Left ventricle myocardium superior (tissue), 1 donor: Measurements from ENCODE around the gene CD6. TPM values are rescaled to one million over a fixed set of nuclear protein-coding genes. Genes with fewer than 3 reads are reported as not detected.

ENCODE experiments used
- ATAC-seq: fragments of 200-7000 bp; cut with Tn5 transposase; one replicate; pipeline ENCODE4 v1.9.1; 2020; ENCODE audit warnings: mild to moderate bottlenecking, moderate library complexity
- DNase-seq: peaks from one replicate; pipeline ENCODE4 v3.0.0-alpha.2; 2020
- intact Hi-C: fragments of 100-400 bp; cut with micrococcal nuclease; formaldehyde crosslinking; loops from one replicate; pipeline ENCODE4 v1.11.0; 2022
- total RNA-seq: library from RNA; stranded (reverse); fragmentation: NEBNext Ultra II Directional; extraction: Animal tissue kit (Norgen Biotek cat#: 25700); gene quantifications from one replicate; pipeline ENCODE4 v1.2.1, GENCODE V29; 2021
- donor health status: DM: no; HTN: yes; CAD: no; lungs with severe emphysema.

Gene CD6
- total RNA-seq, 1 donor from 2014 or later = 0.20 TPM

DNA sequence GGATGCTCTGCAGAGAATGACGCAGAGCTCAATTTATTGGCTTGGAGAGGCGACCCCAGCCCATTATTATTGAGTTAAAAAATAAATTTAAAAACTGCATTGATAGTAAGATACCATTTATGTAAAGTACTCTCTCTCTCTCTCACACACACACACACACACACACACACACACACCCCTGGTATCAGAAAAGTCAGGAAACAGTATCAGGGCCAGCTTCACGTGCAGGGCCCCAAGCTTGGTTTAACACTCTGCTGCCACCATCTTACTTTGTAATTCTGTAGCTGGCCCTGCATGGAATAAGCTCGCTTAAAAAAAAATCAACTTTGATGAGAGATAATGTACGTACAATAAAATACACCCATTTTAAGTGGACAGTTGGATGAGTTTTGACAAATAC, 71.1 kb downstream of the CD6 start:
- DNase-seq = no peak
- intact Hi-C loops = no loop called here
- ATAC-seq = no peak

DNA sequence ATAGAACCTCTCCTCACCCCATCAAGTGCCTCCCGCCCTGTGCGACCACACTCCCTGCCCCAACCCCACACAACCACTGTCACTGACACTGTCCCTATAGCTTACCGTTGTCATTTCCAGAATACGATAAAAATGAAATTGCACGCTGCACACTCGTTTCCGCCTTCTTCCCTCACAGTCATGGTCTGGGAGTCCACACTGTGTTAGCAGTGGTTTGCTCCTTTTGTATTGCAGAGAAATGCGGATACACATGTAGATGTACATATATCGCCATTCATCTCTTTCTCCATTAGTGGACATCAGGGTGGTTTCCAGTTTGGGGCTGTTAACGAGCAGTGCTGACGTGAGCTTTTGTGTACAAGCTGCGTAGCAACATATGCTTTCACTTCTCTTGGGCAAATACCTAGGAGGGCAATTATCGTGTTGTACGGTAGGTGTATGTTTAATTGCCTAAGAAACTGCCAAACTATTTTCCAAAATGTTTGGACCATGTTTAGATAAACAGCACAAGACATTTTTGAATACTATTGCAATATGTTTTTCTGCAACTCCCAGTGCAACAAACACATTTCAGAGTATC, 71.6 kb downstream of the CD6 start:
- intact Hi-C loops = no loop called here
- DNase-seq = no peak
- no peak for ATAC-seq

DNA sequence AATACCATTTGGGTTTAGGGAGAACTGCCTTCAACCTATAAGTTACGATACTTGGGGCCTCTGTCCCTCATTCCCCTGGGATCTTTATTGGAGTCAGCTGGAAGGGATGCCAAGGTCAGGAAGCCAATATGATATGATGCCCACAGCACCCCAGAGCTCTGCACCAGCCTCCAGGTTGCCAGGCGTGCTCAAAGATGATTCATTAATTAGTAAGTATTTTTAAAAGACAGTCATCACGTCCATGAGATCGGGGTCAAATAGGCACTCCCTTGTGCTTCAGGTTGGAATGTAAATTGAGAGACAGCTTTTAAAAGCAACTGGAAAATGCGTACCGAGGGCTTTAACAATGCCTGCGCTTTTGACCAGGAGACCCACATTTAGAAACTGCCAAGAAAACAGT, 73.8 kb downstream of the CD6 start:
- ATAC-seq (no peak), DNase-seq (no peak)
- intact Hi-C loops = no loop called here

DNA sequence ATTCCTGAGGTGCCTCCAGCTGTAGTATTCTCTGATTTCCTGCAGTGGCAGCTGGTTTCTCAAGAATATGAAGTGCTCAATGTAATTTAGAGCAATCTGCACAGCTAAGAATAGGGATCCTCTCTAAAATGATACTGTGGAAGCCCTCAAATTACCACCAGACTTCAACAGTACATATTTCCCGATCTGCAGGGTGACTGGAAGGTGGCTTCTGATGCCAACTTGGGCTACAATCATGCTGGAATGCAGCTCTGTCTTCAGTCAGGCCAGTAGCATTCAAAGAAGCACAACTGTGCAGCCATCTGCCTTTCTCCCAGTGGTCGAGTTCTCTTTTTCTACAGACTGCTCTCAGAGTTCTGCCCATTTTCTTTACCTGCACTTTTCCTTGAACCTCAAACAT, 75.4 kb downstream of the CD6 start:
- DNase-seq = no peak
- ATAC-seq = no peak
- intact Hi-C loops = no loop called here

DNA sequence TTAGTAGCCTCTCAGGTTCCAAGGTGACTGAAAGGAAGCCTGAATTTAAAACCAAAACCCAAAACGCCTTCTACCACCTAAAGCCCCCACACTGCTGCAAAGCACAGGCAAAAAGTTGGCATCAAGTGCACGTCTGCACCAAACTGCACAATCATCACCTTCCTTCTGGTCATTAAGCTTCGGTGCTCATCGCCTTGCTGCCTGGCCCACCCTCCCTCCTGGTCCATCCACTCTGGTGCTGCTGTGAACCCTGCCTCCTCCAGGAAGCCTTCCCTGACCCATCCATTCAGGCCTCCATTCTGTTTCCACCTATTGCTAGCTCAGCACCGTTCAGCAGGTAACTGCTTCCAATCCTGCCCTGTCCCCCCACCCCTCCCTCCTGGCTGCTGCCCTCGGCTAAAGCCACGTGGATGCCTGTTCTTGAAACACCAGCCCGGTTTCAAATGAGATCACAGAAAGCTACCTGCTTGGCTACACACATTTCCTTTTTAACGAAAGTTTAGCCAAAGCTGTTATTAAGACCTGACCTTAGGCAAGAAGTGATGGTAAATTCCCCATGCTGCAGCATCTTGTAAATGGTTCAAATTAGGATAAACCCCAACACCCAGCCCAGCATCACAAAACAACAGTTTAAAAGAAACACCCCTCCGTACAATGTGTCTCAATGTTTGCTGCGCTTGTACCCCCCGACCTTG, 77.0 kb downstream of the CD6 start:
- intact Hi-C loops = no loop called here
- ATAC-seq (no peak), DNase-seq (no peak)

DNA sequence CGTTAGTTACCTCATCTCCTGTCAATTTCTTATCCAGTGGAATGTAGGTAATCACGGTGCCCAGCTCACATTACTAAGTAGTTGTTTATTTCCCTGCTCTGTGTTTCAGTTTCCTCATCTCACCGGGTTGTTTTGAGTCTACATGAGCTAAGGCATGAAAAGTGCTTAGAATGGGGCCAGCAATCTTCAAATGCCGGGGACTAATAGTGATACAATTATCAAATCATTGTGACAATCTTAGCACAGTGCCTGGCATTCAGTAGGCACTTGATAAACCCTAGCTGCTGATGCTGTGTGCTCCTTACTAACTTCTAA, 77.5 kb downstream of the CD6 start:
- intact Hi-C loops = no loop called here
- DNase-seq (no peak), ATAC-seq (no peak)

DNA sequence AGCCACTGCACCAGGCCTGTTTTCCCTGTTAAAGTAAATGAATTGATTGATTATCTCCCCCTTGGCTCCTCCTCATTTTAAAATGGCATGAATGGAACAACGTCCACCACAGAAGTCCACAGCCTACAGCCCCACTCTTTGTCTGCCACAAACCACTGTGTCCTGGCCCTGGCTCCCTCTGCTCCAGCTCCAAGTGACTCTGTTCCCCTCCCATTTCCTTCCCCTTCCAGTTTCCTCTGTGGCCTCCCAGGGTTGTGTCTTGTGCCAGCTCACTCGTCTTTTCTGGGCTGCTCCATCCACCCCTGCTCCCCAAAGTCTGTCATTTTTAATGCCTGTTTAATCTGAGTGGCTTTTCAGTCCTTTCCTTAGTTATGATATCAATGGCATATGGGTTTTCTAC, 78.4 kb downstream of the CD6 start:
- ATAC-seq (peak; percentile 63), DNase-seq (no peak)
- intact Hi-C loops = no loop called here

DNA sequence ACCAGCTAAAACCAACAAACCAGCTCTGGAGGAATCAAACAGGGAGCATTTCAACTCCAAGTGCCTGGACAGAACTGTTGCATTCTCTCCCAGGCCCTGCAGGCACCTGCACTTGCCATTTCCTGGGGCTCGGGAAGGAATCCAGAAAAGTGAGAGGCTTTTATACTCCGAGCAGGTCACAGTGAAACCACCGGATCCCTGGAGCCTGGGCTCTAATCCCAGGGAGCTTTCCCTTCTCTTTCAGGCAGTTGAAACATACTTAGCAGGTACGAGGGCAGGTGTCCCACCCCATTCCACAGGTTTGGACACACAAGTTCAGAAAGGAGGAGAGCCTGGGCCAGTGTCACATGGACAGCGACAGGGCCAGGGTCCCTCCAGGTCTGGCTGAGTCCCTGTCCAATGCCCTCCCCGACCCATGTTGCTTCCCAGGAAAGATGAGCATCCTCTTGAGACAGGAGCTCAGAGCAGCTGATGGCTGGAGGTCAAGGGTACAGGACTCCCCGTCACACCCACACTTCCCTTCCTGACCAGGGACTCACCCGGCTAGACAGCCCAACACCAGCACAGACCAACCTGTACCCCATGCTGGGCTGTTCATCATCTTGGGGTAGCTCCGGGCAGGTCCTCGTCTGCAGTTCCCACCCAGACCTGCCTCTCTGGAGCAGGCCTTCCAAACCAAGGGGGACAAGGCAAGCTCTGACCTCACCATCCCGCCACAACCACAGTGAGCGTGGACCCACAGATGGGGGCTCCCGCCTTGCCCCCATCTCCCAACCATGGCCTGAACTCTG, 80.9 kb downstream of the CD6 start:
- DNase-seq (no peak), ATAC-seq (no peak)
- intact Hi-C loops = no loop called here

DNA sequence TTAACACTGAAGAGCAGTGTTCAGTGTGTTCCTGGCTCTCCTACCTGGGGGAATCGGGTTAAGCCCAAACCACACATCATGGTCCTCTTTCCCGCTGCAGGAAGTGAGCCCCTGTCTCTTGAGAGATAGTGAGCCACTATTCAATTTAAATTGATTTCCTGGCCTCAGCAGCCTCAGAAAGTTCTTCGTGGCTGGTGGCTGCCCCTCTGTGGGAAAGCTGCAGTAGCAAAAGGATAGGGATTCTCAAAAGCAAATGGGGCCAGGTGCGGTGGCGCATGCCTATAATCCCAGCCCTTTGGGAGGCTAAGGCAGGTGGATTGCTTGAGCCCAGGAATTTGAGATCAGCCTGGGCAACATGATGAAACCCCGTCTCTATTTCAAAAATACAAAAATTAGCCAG, 81.7 kb downstream of the CD6 start:
- DNase-seq (no peak), ATAC-seq (no peak)
- intact Hi-C loops = no loop called here

DNA sequence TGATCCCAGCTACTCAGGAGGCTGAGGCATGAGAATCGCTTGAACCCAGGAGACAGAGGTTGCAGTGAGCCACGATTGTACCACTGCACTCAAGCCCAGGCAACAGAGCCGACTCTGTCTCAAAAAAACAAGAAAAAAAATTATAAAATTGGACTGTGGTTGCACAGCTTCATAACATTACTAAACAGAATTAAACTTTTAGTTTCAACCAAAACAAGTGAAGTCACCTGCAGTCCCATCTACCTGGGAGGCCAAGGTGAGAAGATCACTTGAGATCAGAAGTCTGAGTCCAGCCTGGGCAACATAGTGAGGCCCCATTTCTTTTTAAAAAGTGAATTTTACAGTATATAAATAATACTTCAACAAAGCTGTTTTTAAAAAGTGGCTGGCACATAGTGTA, 83.0 kb downstream of the CD6 start:
- ATAC-seq (no peak), DNase-seq (no peak)
- intact Hi-C loops = no loop called here

DNA sequence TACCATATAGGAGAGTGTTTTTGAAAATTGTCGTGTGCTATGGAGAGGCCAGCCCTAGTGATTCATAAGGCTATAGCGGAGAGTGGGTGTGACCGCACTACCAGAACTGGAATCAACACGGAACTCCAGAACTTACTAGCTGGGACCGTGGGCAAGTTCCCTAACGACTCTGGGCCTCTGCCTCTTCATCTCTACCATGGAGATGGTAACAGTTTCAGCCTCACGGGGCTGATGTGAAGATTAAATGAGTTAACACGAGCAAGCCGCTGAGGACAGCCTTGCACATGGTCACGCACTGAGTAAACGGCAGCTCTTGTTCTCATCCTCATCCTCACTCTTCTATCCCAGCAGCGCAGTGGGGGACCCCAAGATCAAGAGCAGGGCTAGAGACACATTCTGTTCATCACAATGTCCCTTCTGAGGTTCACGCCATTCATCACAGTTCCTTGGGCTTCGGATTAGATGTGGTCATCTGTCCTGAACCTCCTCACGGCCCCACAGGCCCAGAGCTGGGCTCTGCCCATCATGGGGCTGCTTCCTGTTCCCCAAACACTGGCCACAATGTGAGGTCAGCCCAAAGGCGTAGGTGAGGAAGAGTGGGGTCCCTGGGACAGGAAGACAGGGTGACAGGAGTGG, 83.6 kb downstream of the CD6 start:
- intact Hi-C loops = no loop called here
- no peak for DNase-seq
- ATAC-seq = no peak

DNA sequence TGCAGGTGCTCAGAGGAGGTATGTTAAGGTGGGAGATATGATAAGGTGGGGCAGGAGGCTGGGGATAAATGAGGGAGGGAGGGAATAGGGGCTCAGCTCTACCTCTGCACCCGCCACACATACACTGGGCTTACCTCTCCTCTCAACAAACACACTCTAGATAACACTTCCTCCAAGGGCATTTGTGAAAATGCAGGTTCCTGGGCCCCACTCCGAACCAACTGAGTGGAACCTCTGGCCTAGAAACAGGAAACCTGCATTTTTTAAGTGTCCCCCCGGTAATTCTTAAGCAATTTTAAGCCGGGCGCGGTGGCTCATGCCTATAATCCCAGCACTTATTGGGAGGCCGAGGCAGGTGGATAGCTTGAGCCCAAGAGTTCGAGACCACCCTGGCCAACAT, 84.3 kb downstream of the CD6 start:
- intact Hi-C loops = no loop called here
- ATAC-seq = no peak
- DNase-seq = no peak

DNA sequence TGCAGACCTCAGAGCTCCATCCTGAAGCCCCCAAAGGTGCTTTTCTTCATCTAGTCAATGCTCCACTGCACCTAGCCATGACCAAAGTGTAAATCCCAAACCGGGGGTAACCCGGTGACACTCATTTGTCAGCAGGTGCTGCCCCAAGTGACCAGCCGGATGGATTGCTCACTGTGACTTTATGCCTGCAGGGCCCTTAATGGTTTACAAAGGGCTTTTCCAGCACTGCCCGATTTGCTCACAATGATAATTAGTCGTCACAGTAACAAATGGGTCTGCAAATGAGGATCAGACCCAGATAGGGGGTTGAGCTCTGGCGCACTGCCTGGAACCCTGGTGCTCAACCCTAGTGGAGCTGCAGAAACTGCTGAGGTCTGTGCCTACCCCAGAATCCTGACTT, 85.1 kb downstream of the CD6 start:
- intact Hi-C loops = no loop called here
- ATAC-seq (no peak), DNase-seq (no peak)

DNA sequence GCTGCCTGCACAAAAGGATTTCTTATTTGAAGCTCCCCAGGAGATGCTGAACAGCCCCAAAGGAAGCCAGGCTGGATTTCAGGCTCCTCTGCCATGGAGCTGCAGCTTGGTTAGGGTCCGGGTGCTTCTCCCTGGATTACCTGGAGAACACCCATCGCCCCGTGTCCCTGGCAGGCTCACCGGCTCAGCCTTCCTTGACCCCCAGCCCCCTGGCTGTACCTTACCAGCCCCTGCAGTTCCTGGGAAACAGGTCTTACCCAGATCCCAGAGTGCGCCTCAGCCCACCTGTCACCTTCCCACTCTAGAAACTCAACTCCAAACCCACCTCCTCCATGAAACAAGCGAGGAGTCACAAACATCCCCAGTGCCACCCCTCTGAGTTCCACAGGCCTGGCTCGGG, 85.5 kb downstream of the CD6 start:
- ATAC-seq (no peak), DNase-seq (no peak)
- intact Hi-C loops = no loop called here

DNA sequence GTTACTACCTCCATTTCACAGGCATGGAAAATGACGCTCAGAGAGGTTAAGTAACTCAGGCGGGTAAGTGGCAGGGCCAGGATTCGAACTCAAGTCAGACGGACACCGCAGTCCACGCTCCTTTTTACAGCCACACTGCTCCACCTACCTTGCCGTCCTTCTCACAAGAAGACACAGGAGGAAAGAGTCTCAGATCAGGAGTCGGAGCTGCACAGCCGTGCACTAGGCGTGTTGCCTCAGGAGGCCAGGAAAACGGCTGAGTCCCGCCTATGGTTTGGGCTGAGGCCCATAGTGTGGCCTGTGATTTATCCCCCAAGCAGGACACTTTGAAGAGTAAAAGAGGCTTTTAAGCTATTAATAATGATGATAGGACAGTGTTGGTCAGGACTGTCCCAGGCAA, 86.1 kb downstream of the CD6 start:
- ATAC-seq = no peak
- intact Hi-C loops = no loop called here
- no peak for DNase-seq

DNA sequence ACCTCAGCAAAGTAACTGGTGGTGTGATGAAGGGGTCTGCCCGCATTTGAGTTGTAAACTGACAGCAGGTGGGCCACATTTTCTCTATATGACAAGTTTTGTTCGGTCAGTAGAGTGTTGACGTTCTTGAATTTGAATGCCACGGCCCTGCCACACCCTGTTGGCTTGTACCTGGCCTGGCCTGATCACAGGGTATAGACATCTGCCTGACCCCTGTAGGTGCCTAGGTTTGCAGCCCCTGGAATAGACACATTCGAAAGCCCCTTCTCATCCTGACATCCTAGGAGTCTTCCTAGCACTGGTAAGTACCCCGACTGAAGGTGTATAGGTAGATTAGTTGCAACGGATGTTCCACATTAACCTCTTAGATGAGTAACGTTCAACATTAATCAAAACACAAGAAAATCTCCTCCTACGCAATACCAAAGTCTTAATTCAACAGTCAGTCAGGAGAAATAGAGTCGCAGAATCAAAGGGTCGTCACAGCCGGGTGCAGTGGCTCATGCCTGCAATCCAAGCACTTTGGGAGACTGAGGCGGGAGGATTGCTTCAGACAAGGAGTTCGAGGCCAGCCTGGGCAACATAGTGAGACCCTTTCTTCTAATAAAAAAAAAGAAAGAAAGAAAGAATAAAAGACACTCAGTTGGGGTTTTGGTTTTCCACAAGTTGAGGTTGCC, 87.2 kb downstream of the CD6 start:
- intact Hi-C loops = no loop called here
- no peak for ATAC-seq
- DNase-seq = no peak

DNA sequence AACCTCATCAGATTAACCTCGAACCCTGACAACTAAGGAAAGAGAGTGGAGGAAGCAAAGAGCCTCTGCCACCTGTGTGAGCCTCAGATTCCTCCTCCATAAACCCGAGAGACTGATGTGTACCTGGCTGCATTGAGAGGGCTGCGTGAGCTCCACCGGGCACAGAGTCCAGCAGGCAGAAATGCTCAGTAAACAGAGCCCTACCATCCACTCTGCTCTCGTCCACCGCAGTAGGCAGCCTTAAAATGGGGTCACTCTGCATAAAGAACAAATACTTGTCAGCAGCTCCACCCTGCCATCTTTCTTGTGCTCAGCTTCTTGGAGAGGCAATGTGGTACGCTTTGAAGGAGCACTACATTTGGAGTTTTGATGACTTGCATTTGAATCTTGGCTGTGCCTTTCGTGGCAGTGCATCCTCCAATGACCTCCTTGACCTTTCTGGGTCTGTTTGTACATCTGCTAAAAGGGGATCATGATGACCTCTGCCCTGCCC, 87.8 kb downstream of the CD6 start:
- DNase-seq = no peak
- no peak for ATAC-seq
- intact Hi-C loops = no loop called here

DNA sequence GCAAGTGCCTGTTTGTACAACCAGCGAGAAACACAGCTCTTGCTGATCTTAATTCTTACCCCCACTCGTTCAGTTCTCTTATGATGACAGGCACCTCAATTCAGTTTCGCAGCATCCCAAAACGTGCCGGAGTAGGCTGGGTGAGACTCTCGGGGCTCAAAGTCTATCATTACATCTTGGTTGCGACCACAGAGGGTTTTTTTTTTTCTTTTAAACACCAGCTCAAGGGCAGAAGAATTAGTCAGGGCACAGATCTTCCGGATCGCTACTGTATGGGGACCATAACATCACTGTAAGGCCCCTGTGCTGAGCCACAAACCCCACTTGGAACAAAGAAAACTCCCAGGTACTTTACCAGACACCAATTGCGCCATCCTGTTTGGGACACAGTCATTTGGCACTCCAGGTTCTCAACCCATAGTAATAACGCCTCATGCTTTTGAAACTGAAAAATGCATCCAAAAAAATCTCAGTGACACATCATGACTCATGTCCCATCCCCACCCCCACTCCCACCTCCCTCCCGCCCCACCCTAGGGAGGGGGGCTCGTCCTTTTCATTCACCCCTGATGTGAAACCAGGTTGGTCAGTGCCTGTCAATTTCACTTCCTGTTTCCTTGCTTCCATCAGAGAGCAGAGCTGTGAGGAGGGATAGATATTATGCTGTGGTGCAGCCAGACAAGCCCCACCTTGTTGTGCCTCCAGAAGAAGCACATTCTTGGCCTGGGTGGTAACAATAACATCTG, 89.8 kb downstream of the CD6 start:
- intact Hi-C loops = no loop called here
- DNase-seq = no peak
- ATAC-seq = no peak
